ENCODE measurements around the gene NIPSNAP3A. TPM values are rescaled to one million over a fixed set of nuclear protein-coding genes. Genes with fewer than 3 reads are reported as not detected.

Gene NIPSNAP3A
- total RNA-seq, 1 experiment from 2014 or later = 7.2 TPM

- no peak for ATAC-seq
- ChIA-PET POLR2A (no interaction called here), CTCF (no interaction called here)
Observed at GRCh38 chr9:104775976-104776375, 28.5 kb downstream of the NIPSNAP3A start.

More at GRCh38 chr9:104775976-104776375, 28.5 kb downstream of the NIPSNAP3A start:
- no peak overlapping the region for H3K27ac Mint-ChIP-seq
- no peak overlapping the region for H3K4me3 Mint-ChIP-seq
- no peaks in the 10 kb centered on the region for H3K4me1 Mint-ChIP-seq
- no peak for DNase-seq (ENCODE audit: low spot score)
- no peaks in the 10 kb centered on the region for H3K27me3 Mint-ChIP-seq (ENCODE audit: low read depth)
- H3K9me3 Mint-ChIP-seq = no peaks in the 10 kb centered on the region
- TF ChIP-seq SP1 (CRISPR knock-in tag; conservative IDR thresholded peaks at IDR 0.05) (no peak), ATF6 (CRISPR knock-in tag; IDR thresholded peaks at IDR 0.05) (no peak), MAX (CRISPR knock-in tag; IDR thresholded peaks at IDR 0.05) (no peak), MYBL2 (CRISPR knock-in tag; IDR thresholded peaks at IDR 0.05) (no peak), ATF1 (CRISPR knock-in tag; IDR thresholded peaks at IDR 0.05) (no peak), RORB (CRISPR knock-in tag; IDR thresholded peaks at IDR 0.05) (no peak), TEAD1 (CRISPR knock-in tag; IDR thresholded peaks at IDR 0.05) (no peak), AFF4 (CRISPR knock-in tag; IDR thresholded peaks at IDR 0.05; ENCODE audit: borderline replicate concordance) (no peak), USF1 (CRISPR knock-in tag; IDR thresholded peaks at IDR 0.05) (no peak), ELF4 (CRISPR knock-in tag; IDR thresholded peaks at IDR 0.05; ENCODE audit: low read depth) (no peak), HMGA2 (CRISPR knock-in tag; IDR thresholded peaks at IDR 0.05) (no peak), CDX4 (CRISPR knock-in tag; IDR thresholded peaks at IDR 0.05; ENCODE audit: borderline replicate concordance) (no peak), SOX15 (CRISPR knock-in tag; IDR thresholded peaks at IDR 0.05) (no peak), ZSCAN18 (CRISPR knock-in tag; IDR thresholded peaks at IDR 0.05) (no peak), E2F1 (CRISPR knock-in tag; IDR thresholded peaks at IDR 0.05) (no peak)
- no peaks in the 10 kb centered on the region for H3K36me3 Mint-ChIP-seq

All from WTC11 (cell line).